ENCODE measurements around the gene CARD14. TPM values are rescaled to one million over a fixed set of nuclear protein-coding genes. Genes with fewer than 3 reads are reported as not detected.
"Not testable (repeated sequence)": the region's sequence is repeated elsewhere in the genome, so short reads cannot be mapped to it uniquely, and the experiment has no call there.

The CARD14 gene
- total RNA-seq, 1 experiment from 2014 or later = not detected

- DNase-seq (ENCODE audit: low read depth) = peak; percentile 30
- in situ Hi-C loops (cut with HindIII; ENCODE audit: low pct_unique_long_range_greater_than_20kb, low sequenced_read_pairs) = no loop called here
Observed at GRCh38 chr17:80253631-80254395, 84.0 kb downstream of the CARD14 start.

GRCh38 chr17:80254396-80255251, 84.8 kb downstream of the CARD14 start:
- in situ Hi-C loops (cut with HindIII; ENCODE audit: low pct_unique_long_range_greater_than_20kb, low sequenced_read_pairs) = no loop called here

GRCh38 chr17:80256034-80256350, 86.2 kb downstream of the CARD14 start:
- in situ Hi-C loops (cut with HindIII; ENCODE audit: low pct_unique_long_range_greater_than_20kb, low sequenced_read_pairs) = no loop called here
- no peak for DNase-seq (ENCODE audit: low read depth)

More at GRCh38 chr17:80254396-80255251, 84.8 kb downstream of the CARD14 start:
- DNase-seq (ENCODE audit: low read depth) = peak; percentile 97

GRCh38 chr17:80257716-80258213, 87.9 kb downstream of the CARD14 start:
- DNase-seq (ENCODE audit: low read depth) = no peak
- in situ Hi-C loops (cut with HindIII; ENCODE audit: low pct_unique_long_range_greater_than_20kb, low sequenced_read_pairs) = no loop called here

GRCh38 chr17:80258296-80258695, 88.5 kb downstream of the CARD14 start:
- DNase-seq (ENCODE audit: low read depth); in situ Hi-C loops (cut with HindIII; ENCODE audit: low pct_unique_long_range_greater_than_20kb, low sequenced_read_pairs): not testable (repeated sequence)

Other genes with a start within 250 kb of the CARD14 start
- gene TBC1D16, start 134.2 kb upstream of the CARD14 start, total RNA-seq (2014; rRNA removed; shearing (Covaris generic); ENCODE audit: low replicate concordance) = 25.8 and 27.0 TPM in 2 replicates
- gene CCDC40, start 133.4 kb upstream of the CARD14 start, total RNA-seq (2014; rRNA removed; shearing (Covaris generic); ENCODE audit: low replicate concordance) = 7.2 and 41.3 TPM in 2 replicates
- gene GAA, start 68.4 kb upstream of the CARD14 start, total RNA-seq (2014; rRNA removed; shearing (Covaris generic); ENCODE audit: low replicate concordance) = 62.3 and 83.2 TPM in 2 replicates
- 233 and 234 TPM in 2 replicates for gene EIF4A3, start 22.9 kb upstream of the CARD14 start, total RNA-seq (2014; rRNA removed; shearing (Covaris generic); ENCODE audit: low replicate concordance)
- 18.9 and 28.8 TPM in 2 replicates for gene SGSH, start 50.3 kb downstream of the CARD14 start, total RNA-seq (2014; rRNA removed; shearing (Covaris generic); ENCODE audit: low replicate concordance)
- gene SLC26A11, start 50.4 kb downstream of the CARD14 start, total RNA-seq (2014; rRNA removed; shearing (Covaris generic); ENCODE audit: low replicate concordance) = 26.6 and 31.1 TPM in 2 replicates
- gene RNF213, start 90.8 kb downstream of the CARD14 start, total RNA-seq (2014; rRNA removed; shearing (Covaris generic); ENCODE audit: low replicate concordance) = 35.9 and 49.8 TPM in 2 replicates
- gene ENDOV, start 245.1 kb downstream of the CARD14 start, total RNA-seq (2014; rRNA removed; shearing (Covaris generic); ENCODE audit: low replicate concordance) = 31.7 and 47.6 TPM in 2 replicates

All from Caki2 (cell line).